Peyer's patch (tissue), 4 donors: Measurements from ENCODE around the gene HTR2C.

ENCODE experiments used
- CTCF ChIP-seq, 6 experiments: fragments of 450-650 bp in 4 of 6; fragments of 200-600 bp in 2 of 6; sonication (generic) in 1 of 6; IDR thresholded peaks; one replicate each; pipeline ENCODE4 v1.5.1; 2017 to 2019; ENCODE audit warnings: antibody characterized with exemption in 6 of 6, mild to moderate bottlenecking in 3 of 6, moderate library complexity in 1 of 6
- POLR2A ChIP-seq, 2 donors: fragments of 450-650 bp; IDR thresholded peaks; one replicate each; pipeline ENCODE4 v1.5.1; 2017; ENCODE audit warnings: antibody characterized with exemption in 2 of 2, mild to moderate bottlenecking in 2 of 2, moderate library complexity in 2 of 2

GRCh38 chrX:114932550-114932949, 348.7 kb downstream of the HTR2C start:
- TF ChIP-seq CTCF (IDR thresholded peaks at IDR 0.05): no peak
- no peak for TF ChIP-seq POLR2A (IDR thresholded peaks at IDR 0.05)
